Measurements from ENCODE around the gene SLC28A3. TPM values are rescaled to one million over a fixed set of nuclear protein-coding genes. Genes with fewer than 3 reads are reported as not detected.
"Not testable (repeated sequence)": the region's sequence is repeated elsewhere in the genome, so short reads cannot be mapped to it uniquely, and the experiment has no call there.

Gene SLC28A3, protein sequence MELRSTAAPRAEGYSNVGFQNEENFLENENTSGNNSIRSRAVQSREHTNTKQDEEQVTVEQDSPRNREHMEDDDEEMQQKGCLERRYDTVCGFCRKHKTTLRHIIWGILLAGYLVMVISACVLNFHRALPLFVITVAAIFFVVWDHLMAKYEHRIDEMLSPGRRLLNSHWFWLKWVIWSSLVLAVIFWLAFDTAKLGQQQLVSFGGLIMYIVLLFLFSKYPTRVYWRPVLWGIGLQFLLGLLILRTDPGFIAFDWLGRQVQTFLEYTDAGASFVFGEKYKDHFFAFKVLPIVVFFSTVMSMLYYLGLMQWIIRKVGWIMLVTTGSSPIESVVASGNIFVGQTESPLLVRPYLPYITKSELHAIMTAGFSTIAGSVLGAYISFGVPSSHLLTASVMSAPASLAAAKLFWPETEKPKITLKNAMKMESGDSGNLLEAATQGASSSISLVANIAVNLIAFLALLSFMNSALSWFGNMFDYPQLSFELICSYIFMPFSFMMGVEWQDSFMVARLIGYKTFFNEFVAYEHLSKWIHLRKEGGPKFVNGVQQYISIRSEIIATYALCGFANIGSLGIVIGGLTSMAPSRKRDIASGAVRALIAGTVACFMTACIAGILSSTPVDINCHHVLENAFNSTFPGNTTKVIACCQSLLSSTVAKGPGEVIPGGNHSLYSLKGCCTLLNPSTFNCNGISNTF
- total RNA-seq, result 0.15 and 0.69 TPM in 2 replicates

DNA sequence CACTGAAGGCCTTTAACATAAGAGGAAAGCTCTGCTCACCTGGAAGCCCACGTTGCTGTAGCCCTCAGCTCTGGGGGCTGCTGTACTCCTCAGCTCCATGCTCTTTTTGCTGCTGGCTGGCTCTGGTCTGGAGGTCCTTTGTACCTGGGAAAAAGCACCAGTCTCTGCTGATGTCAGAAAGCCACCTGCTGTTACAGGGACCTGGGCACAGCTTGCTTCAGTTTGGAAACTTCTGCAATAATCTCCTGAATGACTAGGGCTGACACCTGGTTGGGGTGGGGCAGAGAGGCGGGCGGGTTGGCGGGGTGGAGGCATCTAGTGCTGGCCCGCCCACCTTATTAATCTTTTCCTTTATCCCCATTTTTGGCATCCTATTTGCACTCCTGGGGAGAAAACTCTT lies at the start of gene SLC28A3:
Gene SLC28A3, minus strand, starts transcription at position 224 of the 400 bp plus-strand sequence. Its CDS starts 125 bp downstream, at position 99.
- DNase-seq (ENCODE audit: low read depth), result no peak

DNA sequence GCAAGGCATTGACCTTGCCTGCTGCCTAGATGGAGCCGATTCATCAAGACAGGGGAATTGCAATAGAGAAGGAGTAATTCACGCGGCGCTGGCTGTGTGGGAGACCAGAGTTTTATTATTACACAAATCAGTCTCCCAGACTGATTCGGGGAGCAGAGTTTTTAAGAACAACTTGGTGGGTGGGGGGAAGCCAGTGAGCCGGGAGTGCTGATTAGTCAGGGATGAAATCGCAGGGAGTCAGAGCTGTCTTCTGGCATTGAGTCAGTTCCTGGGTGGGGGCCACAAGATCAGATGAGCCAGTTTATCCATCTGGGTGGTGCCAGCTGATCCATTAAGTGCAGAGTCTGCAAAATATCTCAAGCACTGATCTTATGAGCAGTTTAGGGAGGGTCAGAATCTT lies 49.7 kb upstream of the SLC28A3 start:
- DNase-seq (ENCODE audit: low read depth), result peak; percentile 55

DNA sequence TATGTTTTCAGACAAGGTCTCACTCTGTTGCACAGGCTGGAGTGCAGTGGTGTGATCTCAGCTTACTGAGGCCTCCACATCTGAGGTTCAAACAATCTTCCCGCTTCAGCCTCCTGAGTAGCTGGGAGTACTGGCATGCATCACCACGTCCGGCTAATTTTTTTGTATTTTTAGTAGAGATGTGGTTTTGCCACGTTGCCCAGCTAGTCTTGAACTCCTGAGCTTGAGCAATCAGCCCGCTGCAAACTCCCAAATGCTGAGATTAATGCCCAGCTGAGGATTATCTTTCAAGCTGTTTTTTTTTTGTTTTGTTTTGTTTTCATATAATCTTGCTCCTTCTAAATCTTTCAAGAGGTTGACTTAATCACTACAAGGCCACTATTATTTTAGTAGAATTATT lies 47.3 kb upstream of the SLC28A3 start:
- no peak for DNase-seq (ENCODE audit: low read depth)

DNA sequence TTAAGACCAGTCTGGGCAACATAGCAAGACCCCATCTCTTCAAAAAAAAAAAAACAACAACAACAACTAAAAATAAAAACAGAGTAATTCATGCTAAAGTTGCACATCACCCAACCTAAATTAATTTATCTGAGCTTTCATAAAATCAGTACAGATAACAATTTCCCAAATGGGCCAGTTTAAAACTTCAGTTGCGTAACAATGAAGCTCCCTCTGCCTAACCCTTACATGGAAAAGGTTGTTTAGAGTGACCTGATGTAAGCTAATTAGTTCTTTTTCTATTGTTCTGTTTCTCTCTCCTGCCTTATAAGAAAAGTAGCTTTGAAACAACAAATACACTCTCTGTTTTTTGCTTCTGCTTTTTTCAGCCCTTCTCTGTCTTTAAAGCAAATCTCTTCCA lies 46.2 kb upstream of the SLC28A3 start:
- no peak for DNase-seq (ENCODE audit: low read depth)

DNA sequence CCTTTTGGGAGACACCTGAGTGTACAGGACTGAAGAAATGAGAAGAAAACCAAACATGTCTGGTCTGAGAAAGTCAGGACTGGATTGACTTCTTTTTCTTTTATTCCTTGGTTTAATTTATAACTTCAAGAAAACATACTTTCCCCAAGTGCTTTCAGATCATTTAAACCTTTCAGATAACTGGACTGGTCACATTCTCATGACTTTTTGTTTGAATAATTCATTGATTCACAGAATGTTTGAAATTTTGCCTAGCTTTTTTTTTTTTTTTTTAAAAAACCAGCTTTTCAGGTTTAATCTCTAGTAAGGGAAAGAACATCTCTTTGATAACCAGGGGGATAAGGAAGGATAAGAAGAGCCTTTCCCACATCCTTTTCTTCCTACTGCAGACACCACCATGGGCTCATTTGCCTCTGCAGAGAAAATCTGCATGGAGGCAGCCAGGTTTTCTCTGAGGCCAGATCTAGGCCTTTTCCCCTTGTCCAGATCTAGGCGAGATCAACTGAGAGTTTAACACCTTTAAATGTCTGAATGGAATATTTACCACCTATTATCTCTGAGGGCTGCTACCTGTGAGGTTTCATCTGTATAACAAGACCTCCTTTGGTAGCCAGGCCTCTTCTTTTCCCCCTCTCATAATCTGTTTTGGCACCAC lies 45.0 kb upstream of the SLC28A3 start:
- DNase-seq (ENCODE audit: low read depth), result peak; percentile 15

DNA sequence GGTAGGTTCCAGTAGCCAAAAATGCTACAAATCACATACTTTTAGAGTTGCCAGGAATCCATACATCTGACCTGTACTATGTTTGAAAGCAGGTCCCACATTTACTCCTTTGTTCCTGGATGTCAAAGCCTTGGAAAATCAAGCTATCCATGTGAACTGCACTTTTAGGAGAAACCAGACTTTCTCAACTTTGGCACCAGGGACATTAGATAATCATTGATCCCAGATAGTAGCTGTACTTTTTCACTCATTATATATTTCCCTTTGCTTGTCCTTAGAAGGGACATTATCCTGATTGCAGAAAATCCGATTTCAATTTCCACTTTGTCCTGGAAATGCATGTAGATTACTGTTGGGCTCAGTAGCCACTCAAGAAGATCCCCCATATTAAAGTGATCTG lies 44.1 kb upstream of the SLC28A3 start:
- peak; percentile 6 for DNase-seq (ENCODE audit: low read depth)

DNA sequence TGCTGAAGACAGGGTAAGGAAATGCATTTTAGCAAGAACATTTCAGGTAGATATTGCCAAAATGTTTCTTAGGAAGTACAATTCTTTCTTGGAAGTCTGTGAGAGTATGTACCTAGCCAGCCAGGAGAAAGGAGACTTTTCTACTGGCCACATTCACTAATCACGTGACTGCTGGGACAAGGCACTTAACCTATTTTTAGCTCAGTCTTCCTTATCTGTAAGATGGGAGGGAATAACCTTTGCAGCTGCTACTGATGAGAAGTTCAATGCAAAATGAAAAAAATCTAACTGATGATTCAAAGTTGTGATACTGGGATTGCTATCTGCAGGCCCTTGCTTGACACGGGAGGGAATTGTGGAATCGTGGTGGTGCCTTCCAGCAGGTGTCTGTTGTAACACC lies 42.6 kb upstream of the SLC28A3 start:
- DNase-seq (ENCODE audit: low read depth), result no peak

DNA sequence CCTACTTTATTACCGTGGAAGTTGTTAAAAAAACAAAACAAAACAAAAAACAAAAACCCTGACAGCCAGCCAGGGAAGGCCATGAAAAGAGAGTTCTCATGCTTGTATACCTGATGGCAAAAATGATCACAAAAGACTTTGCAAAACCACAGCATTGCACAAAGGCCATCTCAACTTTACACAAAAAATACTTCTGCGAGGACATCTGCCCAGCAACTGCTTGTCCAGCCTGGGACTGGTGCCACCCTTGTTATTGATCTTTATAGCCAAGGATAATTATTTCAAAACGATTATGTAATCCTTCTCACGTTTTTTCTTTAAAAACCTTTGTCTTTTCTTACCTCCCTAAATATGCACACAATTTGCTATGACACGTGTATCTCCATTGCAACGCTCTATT lies 42.2 kb upstream of the SLC28A3 start:
- DNase-seq (ENCODE audit: low read depth), result no peak

DNA sequence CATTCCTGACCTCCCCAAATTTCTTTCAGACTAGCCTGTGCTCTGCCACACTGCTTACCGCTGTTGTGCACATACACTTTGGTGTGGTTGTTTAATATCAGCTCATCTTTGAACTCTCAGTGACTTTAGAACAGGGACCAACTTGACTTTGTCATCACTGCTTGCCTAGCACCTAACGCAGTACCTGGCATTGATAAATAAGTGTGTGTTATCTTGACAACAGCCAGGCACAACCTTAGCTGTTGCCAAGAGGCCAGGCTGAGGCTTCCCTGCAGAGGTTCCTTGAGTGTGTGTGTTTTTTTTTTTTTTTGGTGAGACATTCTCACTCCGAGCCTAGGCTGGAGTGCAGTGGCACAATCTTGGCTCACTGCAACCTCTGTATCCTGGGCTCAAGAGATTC lies 41.0 kb upstream of the SLC28A3 start:
- no peak for DNase-seq (ENCODE audit: low read depth)

DNA sequence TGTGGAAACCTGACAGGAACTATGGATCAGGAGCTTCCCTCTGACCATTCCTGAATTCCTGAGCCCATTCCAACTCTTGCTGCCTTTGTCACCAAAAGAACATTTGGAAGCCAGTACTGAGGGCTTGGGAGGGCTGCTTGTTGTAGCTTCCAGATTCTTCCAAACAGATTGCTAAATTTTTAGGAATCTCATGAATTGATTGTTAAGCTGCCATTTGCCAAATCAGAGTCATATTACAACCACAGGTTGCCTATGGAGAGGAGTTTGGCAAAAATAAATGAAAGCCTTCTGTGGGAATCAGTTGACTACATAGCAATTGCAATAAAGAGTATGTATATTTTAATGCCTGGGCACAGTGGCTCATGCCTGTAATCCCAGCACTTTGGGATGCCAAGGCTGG lies 39.2 kb upstream of the SLC28A3 start:
- DNase-seq (ENCODE audit: low read depth), result peak; percentile 42

DNA sequence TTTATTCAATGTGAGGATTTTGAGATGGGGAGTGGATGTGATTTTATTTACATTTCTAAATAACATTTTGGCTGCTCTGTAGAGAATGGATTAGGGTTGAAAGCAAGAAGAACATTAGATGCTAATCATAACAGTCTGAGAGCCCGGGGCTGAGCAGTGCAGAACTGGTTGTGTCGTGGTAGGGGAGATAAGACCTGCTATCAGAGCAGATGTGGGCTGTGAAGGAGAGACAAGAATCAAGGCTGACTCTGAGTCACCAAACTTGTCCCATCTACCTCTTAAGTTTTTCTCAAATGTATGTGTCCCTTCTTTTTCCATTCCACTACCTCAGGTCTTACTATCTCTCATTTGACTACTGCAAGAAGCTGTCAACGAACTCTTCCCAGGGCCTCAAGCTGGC lies 35.4 kb upstream of the SLC28A3 start:
- no peak for DNase-seq (ENCODE audit: low read depth)

DNA sequence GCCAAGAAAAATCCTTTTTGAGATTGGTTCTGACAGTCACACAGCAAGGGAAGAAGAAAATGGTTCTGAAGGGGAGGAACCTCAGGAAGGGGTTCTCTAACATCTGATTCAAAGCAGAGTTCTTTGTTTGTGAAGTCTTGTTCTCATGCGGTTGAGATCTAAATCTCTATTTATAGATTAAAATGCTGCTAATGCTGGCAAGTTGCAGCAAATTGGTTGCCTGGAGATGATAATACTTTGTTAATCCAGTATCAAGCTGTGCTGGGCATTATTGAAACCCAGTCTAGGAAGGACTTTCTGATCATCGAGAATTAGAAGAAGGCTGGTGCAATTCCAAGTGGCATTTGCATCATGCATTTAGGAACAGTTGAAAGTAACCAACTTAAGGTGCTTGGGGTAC lies 34.0 kb upstream of the SLC28A3 start:
- no peak for DNase-seq (ENCODE audit: low read depth)

DNA sequence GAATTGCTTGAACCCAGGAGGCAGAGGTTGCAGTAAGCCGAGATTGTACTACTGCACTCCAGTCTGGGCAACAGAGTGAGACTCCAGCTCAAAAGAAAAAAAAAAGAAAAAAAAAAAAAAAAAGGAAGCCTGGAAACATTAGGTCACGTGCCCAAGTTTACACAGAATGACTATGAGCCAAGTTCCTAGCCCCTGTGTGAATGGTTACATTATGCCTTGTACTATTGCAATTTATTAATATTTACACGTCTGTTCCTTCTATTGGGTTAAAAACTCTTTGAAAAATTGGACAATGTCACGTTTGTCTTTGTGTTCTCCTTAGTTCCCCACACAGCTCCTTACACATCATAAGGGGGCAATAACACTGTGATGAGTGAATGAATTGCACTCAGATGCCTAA lies 33.5 kb upstream of the SLC28A3 start:
- DNase-seq (ENCODE audit: low read depth), result no peak

DNA sequence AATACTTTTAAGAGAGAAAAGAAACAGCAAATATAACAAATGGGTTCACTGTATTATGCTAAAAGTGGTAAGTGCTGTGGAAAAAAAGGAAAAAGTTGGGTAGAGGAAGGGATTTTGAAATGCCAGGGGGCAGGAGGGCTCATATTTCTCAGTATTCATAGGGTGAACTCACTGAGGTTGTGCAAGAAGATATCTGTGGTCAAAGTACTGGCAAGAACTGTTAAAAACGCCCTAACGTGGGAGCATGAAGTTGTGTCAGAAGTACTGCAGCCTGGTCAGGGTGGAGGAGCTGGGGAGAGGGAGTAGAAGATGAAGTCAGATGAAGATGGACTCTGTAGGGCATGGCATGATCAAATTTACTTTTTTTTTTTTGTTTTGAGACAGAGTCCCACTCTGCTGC lies 31.2 kb upstream of the SLC28A3 start:
- peak; percentile 93 for DNase-seq (ENCODE audit: low read depth)

DNA sequence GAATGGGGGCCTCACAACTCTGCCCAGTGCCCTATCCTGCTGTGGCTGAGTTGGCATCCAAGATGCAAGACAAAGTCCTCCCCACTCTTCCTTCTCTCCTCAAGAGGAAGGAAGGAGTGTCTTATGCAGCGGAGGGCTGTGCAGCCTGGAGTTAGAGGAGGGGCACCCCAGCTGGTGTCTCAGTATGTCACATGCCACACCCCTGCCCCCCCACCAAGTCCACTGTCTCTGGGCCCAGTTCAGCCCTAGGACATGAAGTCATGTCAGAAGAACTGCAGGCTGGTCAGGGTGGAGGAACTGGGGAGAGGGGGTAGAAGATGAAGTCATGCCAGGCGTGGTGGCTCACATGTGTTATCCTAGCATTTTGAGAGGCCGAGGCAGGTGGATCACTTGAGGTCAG lies 28.0 kb upstream of the SLC28A3 start:
- DNase-seq (ENCODE audit: low read depth), result no peak

DNA sequence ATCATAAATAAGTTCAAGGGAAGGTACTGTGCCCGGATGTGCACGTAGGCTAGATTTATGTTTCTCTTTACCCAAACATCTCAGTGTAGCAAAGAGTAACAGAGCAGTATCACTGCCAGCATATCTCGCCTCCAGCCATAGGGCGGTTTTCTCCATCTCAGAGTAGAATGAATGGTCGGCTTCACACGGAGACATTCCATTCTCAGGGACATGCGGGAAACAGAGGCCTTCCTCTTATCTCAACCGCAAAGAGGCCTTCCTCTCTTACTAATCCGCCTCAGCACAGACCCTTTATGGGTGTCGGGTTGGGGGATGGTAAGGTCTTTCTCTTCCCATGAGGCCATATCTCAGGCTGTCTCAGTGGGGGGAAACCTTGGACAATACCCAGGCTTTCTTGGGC lies 27.2 kb upstream of the SLC28A3 start:
- DNase-seq (ENCODE audit: low read depth), result not testable (repeated sequence)

DNA sequence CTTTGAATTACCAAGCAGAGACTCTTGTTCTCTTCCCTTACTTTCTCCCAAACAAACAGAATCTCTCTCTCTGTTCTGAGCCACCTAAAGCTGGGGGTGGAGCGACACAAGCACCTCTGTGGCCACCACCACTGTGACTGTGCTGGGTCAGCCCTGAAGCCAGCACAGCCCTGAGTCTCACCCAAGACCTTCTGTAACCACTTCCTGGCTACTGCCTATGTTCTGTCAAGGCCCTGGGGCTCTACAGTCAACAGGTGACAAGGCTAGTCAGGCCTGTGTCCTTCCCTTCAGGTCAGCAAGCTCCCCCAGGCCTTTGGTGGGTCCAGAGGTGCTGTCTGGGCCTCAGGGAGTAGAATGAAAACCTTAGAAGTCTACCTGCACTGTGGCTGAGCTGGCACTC lies 26.1 kb upstream of the SLC28A3 start:
- no peak for DNase-seq (ENCODE audit: low read depth)

DNA sequence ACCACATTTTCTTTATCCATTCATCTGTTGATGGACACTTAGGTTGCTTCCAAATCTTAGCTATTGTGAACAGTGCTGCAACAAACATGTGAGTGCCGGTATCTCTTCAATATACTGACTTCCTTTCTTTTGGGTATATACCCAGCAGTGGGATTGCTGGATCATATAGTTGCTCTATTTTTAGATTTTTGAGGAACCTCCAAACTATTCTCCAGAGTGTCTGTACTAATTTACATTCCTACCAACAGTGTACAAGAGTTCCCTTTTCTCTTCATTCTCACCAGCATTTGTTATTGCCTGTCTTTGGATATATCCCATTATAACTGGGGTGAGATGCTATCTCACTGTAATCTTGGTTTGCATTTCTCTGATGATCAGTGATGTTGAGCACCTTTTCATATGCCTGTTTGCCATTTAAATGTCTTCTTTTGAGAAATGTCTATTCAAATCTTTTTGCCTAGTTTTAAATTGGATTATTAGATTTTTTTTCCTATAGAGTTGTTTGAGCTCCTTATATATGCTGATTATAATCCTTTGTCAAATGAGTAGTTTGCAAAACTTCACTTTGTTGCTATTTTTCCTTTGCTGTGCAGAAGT lies 24.4 kb upstream of the SLC28A3 start:
- DNase-seq (ENCODE audit: low read depth), result not testable (repeated sequence)

DNA sequence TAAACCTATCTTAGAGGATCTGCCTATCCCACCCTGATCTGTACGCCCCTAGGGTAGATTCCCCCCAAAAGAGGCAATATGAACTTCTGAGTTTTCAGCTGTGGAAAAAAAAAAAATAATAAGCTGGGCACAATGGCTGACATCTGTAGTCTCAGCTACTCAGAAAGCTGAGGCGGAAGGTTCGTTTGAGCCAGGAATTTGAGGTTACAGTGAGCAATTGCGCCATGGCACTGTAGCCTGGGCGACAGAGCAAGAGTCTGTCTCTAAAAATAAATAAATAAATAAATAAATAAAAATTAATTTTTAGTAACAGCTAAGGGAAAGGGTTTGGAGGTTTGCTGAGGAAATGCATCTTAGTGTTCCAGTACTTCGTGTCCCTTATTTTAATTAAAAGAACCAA lies 21.1 kb upstream of the SLC28A3 start:
- DNase-seq (ENCODE audit: low read depth), result no peak

DNA sequence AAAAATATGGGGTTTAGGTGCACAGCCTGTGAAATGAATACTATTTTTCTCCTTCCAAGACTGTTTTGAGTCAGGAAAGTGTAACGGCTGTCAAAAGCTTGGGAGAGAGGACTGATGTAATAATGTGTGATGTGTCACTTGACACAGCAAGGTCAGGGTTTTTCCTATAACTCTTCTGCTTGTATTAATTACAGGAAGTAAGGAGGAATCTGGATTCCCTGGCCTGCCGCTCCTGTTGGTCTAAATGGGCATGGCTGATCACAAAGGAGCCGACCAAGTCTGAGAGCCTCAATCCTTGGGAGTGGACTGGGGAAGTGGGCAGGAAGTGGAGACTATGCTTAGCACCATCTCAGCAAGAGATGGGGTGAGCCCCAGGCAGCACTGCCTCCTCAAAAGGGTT lies 16.7 kb upstream of the SLC28A3 start:
- DNase-seq (ENCODE audit: low read depth), result peak; percentile 62

DNA sequence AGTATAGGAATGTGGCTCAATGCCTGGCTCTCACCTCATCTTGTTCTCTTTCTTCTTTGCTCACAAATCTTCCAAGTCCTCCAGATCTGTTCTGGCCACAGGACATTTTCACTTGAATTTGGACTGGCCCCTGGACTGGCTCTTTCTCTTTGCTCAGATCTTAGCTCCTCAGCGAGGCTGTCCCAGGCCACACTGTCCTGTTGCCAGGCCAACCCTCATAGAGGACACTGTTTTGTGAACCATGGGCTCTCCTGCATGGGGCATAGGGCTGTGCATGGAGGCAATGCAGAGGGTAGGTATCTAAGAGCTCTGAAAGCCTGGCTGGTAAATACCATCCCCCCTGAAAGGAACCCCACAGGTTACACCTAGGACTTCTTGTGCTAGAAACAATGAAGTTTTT lies 13.5 kb upstream of the SLC28A3 start:
- DNase-seq (ENCODE audit: low read depth), result no peak

DNA sequence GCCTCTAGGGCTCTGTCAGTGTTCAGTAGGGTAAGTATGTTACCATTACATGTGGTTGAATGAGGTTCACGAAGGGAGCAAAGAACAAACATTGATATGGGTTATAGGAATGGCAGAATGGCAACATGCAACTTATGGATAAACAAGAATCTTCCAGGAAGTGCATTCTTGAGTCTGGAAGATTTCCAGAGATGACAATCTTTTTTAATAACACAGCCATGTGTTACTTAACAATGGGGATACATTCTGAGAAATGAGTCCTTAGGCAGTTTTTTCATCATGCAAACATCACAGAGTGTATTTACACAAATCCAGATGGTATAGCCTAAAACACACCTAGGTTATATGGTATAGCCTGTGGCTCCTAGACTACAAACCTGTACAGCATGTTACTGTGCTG lies 9.1 kb upstream of the SLC28A3 start:
- DNase-seq (ENCODE audit: low read depth), result no peak

All from renal cortical epithelial cell (primary cell).